GM12892 (cell line): ENCODE measurements around the gene HADHA.

Experiments used
- DNase-seq: peaks from one replicate; pipeline ENCODE4 v3.0.0; 2011; ENCODE audit not compliant: insufficient read length
- FAIRE-seq: peaks from 2 replicates; lab custom pipeline; 2011; peaks lifted over from hg19 to GRCh38; lab: Jason Lieb, UNC
- POLR2A ChIP-seq: IDR thresholded peaks from 2 replicates; pipeline ENCODE4 v1.6.1; 2011; ENCODE audit warnings: low read depth, low read length, control low read depth
- POLR2AphosphoS5 ChIP-seq: IDR thresholded peaks from 2 replicates; pipeline ENCODE4 v1.6.1; 2011; ENCODE audit warnings: low read depth, low read length, control low read depth
- TAF1 ChIP-seq: IDR thresholded peaks from 2 replicates; pipeline ENCODE4 v1.6.1; 2011; ENCODE audit warnings: low read depth, mild to moderate bottlenecking, control low read depth, low read length, borderline replicate concordance

HADHA gene

DNA sequence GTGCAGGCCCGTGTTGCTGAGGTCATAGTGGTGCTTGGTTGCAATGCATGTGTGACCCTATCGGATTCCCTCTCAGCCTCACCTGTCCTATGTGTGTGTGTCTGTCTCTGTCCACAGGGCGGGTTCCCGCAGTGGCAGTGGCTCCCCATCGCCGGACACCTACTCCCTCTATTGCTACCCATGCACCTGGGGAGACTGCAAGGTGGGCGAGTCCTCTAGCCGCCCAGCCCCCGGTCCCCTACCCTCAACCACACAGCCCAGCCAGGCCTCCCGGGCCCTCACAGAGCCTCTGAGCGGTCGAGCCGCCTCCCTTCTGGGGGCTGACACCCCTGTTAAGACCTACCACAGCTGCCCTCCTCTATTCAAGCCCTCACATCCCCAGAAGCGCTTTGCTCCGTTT lies 57.3 kb downstream of the HADHA start:
- no peak for TF ChIP-seq POLR2AphosphoS5
- TF ChIP-seq TAF1: no peak
- no peak for TF ChIP-seq POLR2A
- DNase-seq: no peak
- no peak for FAIRE-seq

DNA sequence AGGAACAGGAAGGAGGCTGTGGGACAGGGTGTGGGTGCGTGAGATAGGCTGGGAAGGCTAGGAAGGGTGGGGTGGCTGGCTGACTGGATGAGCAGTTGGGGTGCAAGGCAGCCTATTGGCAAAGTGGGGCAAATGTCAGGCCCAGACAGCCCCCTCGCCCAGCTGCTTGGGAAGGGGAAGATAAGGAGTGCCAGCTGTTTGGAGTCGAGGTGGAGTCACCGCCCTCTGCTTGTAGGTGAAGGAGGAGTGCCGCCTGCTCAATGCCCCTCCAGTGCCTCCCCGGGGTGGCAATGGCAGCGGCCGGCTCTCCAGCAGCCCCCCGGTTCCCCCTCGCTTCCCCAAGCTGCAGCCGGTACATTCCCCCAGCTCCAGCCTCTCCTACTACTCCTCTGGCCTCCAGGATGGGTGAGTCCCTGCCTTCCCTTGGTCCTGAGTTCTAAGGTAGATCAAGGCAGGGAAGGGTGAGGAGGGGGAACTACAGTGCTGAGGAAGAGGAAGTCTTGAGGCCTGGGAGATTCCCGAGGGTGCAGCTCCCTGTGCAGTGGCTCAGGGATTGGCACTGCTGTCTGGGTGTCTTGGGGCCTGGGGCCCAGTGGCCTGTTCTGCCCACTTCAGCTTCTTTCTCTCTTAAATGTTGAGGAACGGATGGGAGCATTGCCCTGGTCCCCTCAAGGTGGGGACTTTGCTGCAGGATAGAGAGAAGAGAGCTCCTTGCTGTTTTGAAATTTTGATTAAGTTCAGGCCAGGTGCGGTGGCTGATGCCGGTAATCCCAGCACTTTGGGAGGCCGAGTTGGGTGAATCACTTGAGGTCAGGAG lies 58.3 kb downstream of the HADHA start:
- DNase-seq: no peak
- no peak for FAIRE-seq
- no peak for TF ChIP-seq POLR2A
- no peak for TF ChIP-seq TAF1
- no peak for TF ChIP-seq POLR2AphosphoS5

DNA sequence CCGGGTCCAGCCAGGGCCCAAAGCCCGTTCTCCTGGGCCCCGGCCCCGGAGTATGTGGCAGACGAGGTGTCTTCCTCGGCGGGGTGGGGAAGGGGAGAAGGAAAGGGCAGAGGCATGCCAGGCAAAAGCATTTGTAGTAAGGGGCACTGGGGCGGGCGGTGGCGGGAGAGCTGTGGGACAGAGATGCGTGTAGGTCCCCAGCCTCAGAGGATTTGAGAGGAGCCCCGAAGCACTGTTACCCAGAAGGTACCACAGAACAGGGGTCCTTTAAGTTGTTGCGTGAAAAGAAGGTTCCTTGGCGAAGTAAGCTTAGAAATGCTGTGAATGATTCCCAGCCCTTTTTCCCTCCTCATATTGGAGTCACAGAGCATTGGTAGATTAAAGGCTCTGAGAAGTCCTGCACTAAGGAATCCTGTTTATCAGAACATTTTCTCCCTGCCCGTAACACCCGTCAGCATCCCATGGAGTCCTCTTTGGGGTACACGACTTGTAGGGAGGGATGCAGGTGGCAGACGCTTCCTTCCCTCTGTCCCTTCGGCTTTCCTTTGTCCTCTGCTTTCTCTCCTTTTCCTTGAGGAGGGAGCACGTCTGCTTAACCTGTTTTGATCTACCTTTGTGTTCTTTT lies 59.0 kb downstream of the HADHA start:
- TF ChIP-seq TAF1 (no peak), POLR2AphosphoS5 (no peak), POLR2A (no peak)
- FAIRE-seq: no peak
- DNase-seq: no peak

DNA sequence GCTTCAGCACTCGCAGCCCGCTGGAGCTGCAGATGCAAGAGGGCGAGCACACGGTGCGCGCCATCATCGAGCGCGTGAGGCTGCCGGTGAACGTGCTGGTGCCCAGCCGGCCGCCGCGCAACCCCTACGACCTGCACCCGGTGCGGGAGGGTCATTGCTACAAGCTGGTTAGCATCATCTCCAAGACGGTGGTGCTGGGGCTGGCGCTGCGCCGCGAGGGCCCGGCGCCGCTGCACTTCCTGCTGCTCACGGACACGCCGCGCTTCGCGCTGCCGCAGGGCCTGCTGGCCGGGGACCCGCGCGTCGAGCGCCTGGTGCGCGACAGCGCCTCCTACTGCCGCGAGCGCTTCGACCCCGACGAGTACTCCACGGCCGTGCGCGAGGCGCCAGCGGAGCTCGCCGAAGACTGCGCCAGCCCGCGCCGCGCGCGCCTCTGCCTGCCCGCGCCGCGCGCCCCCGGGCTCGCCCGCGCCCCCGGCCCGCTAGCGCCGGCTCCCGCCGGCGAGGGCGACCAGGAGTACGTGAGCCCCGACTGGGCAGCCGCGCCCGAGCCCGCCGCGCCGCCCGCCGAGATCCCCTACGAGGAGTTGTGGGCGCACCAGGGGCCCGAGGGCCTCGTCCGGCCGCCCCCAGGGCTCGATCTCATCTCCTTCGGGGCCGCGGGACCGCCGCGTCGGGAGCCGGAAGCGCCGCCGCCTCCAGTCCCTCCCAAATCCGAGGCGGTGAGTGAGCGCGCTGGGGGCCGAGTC lies 59.7 kb downstream of the HADHA start:
- DNase-seq: peak; percentile 92
- peak; percentile 24 for FAIRE-seq
- peak; percentile 64; the same call in 1 of the 2 replicates for TF ChIP-seq POLR2A
- no peak for TF ChIP-seq POLR2AphosphoS5

DNA sequence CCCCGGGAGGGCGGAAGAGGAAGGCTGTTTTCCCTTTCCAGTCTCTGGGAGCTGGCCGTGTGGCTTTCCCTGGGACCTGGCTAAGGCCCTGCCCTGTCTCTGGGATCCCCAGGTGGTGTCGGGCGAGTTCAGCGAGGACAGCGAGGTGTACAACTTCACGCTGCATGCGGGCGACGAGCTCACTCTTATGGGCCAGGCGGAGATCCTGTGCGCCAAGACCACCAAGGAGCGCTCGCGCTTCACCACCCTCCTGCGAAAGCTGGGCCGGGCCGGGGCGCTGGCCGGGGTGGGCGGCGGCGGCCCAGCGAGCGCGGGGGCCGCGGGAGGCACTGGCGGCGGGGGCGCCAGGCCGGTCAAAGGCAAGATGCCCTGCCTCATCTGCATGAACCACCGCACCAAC lies 60.3 kb downstream of the HADHA start:
- DNase-seq: no peak
- no peak for TF ChIP-seq TAF1
- TF ChIP-seq POLR2AphosphoS5: no peak
- TF ChIP-seq POLR2A: no peak
- no peak for FAIRE-seq

DNA sequence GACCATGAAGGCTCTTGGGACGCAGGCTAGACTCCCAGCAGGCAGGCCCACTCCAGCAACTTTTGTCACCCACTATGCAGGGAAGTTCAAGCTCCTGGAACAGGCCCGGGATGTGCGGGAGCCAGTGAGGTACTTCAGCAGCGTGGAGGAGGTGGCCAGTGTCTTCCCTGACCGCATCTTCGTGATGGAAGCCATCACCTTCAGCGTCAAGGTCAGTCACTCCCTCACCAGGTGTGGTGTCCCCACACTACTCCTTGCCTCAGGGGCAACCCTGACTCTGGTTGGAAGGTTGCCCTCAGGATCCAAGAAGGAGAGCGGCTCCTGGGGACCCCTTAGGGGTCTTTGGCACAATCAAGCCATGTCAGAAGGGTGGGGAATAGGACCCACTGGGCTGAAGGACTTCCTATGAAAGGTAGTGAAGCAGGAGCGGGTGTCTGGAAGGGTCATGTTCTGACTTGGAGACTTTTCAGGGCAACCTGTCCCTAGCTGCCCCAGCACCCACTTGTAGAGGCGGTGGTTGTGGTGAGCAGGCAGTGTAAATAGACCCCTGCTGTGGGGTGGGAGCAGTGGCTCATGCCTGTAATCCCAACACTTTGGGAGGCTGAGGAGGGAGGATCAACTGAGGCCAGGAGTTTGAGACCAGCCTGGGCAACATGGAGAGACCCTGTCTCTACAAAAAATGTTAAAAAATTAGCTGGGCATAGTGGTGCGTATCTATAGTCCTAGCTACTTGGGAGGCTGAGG lies 61.4 kb downstream of the HADHA start:
- TF ChIP-seq POLR2AphosphoS5: no peak
- no peak for TF ChIP-seq TAF1
- no peak for TF ChIP-seq POLR2A
- DNase-seq (no peak), FAIRE-seq (no peak)

DNA sequence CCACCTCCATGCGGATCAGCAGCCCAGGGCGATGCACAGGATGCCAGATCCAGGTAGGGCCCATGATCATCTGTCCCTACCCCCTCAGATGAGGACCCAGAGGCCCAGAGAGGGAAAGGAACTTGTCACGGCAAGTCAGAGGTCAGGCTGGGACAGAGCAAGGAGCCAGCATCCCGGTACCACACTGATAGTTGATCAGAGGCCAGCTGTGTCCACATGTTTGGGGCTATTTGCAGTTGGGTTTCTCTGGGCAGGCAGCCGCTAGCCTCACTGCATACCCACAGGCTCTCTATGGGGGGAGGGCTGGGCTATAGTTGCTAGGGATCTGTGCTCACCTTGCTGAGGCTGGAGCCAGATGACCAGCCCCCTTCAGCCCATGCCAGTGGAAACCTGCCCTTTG lies 62.0 kb downstream of the HADHA start:
- DNase-seq: no peak
- no peak for TF ChIP-seq POLR2A
- no peak for TF ChIP-seq TAF1
- no peak for TF ChIP-seq POLR2AphosphoS5
- FAIRE-seq: no peak

DNA sequence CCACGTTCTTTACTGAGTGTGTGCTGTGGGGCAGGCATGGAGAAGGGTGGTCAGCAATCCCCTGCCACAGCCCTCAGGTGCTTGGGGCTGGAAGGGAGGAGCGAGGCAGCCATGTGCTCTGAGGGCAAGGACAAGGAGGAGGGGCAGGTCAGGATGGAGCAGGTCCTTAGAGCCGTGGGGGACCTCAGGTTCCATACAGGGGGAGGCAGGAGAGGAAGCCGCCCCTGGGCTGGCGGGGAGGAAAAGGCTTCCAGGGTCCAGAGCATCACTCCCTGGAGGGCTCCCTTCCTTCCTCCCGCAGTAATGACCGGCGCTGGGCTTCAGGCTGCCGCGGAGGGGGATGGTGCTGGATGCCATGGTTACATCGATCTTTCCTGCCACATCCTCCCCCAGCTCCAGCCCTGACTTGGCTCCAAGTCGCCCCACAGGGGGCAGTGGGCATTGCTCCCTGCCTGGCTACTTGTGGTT lies 65.0 kb downstream of the HADHA start:
- FAIRE-seq (no peak), DNase-seq (no peak)
- TF ChIP-seq TAF1 (no peak), POLR2AphosphoS5 (no peak), POLR2A (no peak)

DNA sequence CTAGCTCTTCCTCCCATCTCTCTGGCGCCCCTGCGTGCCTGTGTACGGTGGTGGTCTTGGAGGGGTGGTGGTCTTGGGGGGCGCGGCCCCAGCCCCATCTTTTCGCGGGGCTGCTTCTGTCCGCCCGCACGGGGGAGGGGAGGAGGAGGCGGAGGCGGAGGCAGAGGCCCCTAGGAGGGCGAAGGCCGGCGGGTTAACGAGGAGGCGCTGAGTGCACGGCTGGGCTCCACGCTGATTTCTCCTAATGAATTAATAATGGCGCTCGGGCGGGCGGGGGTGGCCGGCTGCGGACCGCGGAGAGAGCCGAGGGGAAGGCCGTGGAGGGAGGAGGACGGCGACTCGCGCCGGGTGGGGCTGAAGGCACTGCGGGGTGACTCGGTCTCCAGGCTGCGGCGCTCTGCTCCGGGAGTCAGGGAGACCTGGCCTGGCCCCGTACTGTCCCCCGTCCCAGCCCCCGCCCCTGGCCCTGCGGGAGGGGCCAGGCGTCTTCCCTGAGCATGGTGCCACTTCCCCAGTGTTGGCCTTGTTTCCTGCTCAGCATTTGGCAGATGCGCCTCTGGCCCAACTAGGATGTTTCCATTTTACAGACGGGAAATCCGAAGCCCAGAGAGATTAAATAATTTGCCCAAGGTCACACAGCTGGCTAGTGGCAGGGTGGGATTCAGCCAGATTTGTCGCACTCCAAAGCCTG lies 65.5 kb downstream of the HADHA start:
- no peak for TF ChIP-seq POLR2AphosphoS5
- TF ChIP-seq TAF1: no peak
- no peak for TF ChIP-seq POLR2A
- FAIRE-seq (no peak), DNase-seq (peak; percentile 32)

DNA sequence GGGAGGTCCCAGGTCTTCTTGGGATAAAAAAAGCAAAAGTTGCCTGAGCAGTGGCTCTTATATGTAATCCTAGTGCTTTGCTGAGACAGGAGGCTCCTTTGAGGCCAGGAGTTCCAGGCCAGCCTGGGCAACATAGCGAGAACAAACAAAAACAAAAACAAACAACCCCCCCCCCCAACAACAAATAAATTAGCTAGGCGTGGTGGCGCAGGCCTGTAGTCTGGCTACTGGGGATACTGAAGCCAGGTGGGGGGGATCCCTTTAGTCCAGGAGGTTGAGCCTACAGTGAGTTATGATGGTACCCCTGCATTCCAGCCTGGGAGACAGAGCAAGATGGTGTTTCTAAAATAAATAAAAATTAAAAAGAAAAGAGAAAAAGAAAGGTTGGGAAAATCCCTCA lies 66.2 kb downstream of the HADHA start:
- no peak for FAIRE-seq
- DNase-seq: no peak
- TF ChIP-seq POLR2A (no peak), POLR2AphosphoS5 (no peak), TAF1 (no peak)

DNA sequence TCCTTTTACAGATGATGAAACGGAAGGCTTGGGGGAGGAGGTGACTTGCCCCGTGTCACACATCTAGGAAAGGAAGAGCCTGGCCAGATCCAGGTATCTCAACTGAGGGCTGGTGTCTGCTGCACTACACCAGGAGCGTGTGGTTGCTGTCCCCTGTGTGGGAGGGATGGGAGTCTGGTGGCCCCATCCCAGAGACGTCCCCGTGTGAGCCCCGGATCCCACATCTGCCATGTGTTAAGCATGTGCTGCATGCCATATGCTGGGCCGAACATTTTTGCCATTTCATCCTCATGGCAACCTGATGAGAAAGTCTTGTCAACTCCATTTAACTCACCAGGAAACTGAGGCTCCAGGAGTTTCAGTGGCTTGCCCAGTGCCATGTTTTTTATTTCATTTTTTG lies 67.3 kb downstream of the HADHA start:
- DNase-seq (no peak), FAIRE-seq (no peak)
- no peak for TF ChIP-seq POLR2A
- no peak for TF ChIP-seq TAF1
- no peak for TF ChIP-seq POLR2AphosphoS5
